ENCODE results near the gene AHRR. TPM values are rescaled to one million over a fixed set of nuclear protein-coding genes. Genes with fewer than 3 reads are reported as not detected.

The AHRR gene
- total and polyA plus RNA-seq, 8 donors, result 0.63 to 47.8 (median 1.1) TPM; not detected in 1

DNA sequence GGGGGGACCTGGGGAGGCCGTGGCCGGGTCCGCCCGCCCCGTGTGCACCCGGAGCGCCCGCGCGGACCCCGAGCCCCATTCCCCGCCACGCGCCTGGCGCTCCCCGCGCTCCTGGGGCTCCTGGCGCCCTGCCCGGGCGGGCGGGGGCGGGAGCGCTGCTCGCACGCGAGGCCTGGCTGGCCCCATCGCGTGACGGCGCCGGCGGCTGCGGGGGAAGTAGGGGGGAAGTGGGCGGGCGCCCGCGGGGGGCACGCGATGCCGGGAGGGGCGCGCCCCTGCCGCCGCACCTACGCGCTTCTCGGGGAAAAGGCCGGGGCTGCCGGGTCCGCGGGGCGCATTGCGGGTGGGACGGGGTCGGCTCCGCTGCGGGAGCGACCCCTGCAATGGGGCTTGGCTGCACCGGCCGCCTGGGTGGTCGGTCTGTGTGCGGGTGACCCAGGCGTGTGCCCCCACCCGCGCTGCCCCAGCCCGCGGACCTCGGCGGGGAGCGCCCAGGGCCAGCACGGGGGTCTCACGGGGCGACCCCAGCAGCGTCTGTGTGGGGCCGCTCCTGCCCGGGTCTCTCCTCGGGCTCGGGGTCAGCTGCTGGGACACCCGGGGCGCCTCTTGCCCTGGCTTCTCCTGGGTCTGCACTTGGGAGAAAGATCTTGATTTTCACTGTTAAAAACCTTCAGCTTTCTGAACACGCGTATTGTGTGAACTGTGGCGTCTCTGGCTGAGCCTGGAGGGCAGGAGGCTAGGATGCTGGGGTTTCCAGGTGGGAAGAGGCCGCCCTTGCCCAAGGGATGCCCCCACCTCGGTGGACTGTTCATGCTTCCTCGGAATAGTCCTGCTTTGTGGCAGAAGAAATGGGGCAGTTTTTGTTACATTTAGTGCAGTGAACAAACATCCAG is 52.4 kb downstream of the AHRR start:
- Histone ChIP-seq H3K36me3 (no peaks in the 10 kb centered on the region), H3K4me1 (peaks cover 12 to 27% (median 15%) of the 10 kb centered on the region in 4 donors), H3K4me3 (peak overlapping the region; percentile 41 to 52 (median 48)), H3K27ac (peak overlapping the region in 3 of 5 donors; percentile 12 to 64 (median 22)), H3K27me3 (peaks cover 0 to 55% (median 23%) of the 10 kb centered on the region in 3 donors), H3K9me3 (no peaks in the 10 kb centered on the region)
- TF ChIP-seq POLR2A (IDR thresholded peaks at IDR 0.05) (no peak), EP300 (IDR thresholded peaks at IDR 0.05) (no peak), POLR2AphosphoS5 (IDR thresholded peaks at IDR 0.05) (no peak)
- TF ChIP-seq, protein P1, sequence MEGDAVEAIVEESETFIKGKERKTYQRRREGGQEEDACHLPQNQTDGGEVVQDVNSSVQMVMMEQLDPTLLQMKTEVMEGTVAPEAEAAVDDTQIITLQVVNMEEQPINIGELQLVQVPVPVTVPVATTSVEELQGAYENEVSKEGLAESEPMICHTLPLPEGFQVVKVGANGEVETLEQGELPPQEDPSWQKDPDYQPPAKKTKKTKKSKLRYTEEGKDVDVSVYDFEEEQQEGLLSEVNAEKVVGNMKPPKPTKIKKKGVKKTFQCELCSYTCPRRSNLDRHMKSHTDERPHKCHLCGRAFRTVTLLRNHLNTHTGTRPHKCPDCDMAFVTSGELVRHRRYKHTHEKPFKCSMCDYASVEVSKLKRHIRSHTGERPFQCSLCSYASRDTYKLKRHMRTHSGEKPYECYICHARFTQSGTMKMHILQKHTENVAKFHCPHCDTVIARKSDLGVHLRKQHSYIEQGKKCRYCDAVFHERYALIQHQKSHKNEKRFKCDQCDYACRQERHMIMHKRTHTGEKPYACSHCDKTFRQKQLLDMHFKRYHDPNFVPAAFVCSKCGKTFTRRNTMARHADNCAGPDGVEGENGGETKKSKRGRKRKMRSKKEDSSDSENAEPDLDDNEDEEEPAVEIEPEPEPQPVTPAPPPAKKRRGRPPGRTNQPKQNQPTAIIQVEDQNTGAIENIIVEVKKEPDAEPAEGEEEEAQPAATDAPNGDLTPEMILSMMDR (IDR thresholded peaks at IDR 0.05), result no peak
- intact Hi-C loops (cut with DNase I; ENCODE audit: low total_unique reads), result no loop called here
- DNase-seq, result peak; percentile 56 to 91
- 2 to 8% (median 4%) methylated on average over 27 to 86 of the region's 86 CpGs for WGBS, 5 donors

DNA sequence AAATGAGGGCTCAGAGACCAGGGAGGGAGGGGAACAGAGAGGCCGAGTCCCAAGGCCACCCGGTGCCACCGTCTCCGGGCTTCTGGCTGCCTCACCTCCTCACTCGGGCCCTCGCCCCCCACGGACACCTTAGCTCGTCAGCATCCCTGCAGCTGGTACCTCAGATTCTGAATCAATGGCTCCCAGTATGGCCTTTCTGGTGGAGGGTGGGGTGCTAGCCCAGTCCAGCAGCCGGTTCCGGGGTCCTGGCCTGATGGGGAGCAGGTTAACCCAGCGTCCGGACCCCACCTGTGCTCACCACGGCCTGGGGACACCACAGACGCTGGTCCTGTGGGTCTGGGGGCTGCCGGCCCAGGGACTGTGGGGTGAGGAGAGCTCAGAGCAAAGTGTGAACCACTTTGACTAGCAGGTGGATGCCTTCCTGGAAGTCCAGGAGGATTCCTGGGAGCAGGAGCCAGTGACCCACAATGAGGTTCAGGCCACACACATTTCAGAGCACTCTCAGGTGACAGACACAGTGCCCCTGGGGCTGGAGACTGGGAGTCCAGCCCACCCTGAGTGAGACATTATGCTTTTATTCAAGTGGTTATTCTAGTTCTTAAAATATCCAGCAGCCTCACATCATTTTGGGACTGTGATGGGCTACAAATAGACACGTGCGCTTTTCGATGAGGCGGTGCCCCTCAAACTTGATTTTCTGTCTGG is 53.3 kb downstream of the AHRR start:
- TF ChIP-seq EP300 (IDR thresholded peaks at IDR 0.05) (no peak), POLR2AphosphoS5 (IDR thresholded peaks at IDR 0.05) (no peak), POLR2A (IDR thresholded peaks at IDR 0.05) (no peak)
- TF ChIP-seq, protein P1 (IDR thresholded peaks at IDR 0.05), result no peak
- Histone ChIP-seq H3K27me3 (peaks cover 0 to 47% (median 23%) of the 10 kb centered on the region in 3 donors), H3K36me3 (no peaks in the 10 kb centered on the region), H3K4me1 (peaks cover 12 to 23% (median 15%) of the 10 kb centered on the region in 4 donors), H3K9me3 (no peaks in the 10 kb centered on the region), H3K27ac (no peak overlapping the region), H3K4me3 (no peak overlapping the region)
- peak in 1 of 2 donors; percentile 6 for DNase-seq
- intact Hi-C loops (cut with DNase I; ENCODE audit: low total_unique reads), result no loop called here
- 79 to 86% (median 80%) methylated on average over 14 to 19 of the region's 19 CpGs for WGBS, 5 donors

DNA sequence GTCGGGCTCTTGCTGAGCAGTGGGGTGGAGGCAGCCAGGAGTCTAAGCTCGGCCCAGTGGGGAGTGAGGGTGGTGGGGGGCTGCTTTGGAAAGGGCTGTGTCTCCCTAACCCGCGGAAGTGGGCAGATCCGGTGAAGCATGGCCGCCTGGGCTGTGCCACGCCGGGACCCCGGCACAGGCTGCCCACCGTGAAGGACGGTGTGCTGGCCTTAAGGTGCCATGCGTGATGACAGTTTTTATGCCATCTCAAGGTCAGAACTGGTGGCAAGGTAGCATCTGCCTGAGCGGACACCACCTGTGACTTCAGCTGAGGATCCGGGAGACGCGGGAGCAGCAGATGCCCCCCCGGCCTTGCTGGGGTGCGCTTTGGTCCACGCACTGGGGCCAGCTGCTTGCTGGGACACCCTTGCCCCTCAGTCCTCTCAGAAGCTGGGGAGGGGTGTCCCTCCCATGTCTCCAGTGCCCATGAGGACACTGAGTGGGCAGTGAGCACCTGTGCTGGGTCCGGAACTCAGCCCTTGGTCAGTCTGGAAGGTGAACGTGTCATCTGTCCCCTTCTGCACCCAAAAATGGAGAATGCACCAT is 53.9 kb downstream of the AHRR start:
- Histone ChIP-seq H3K9me3 (no peaks in the 10 kb centered on the region), H3K36me3 (no peaks in the 10 kb centered on the region), H3K4me1 (peaks cover 12 to 23% (median 15%) of the 10 kb centered on the region in 4 donors), H3K4me3 (no peak overlapping the region), H3K27ac (no peak overlapping the region), H3K27me3 (peaks cover 0 to 47% (median 23%) of the 10 kb centered on the region in 3 donors)
- DNase-seq, result no peak
- WGBS, 5 donors, result 92 to 93% (median 93%) methylated on average over 18 to 21 of the region's 21 CpGs
- intact Hi-C loops (cut with DNase I; ENCODE audit: low total_unique reads), result no loop called here
- no peak for TF ChIP-seq POLR2AphosphoS5 (IDR thresholded peaks at IDR 0.05)
- TF ChIP-seq, protein P1 (IDR thresholded peaks at IDR 0.05), result no peak
- no peak for TF ChIP-seq EP300 (IDR thresholded peaks at IDR 0.05)
- TF ChIP-seq POLR2A (IDR thresholded peaks at IDR 0.05), result no peak

Measured in stomach (tissue), 9 donors.